MCF 10A (cell line): ENCODE results near the gene PP2D1. TPM values are rescaled to one million over a fixed set of nuclear protein-coding genes. Genes with fewer than 3 reads are reported as not detected.

Source experiments
- BruUV-seq: library from RNA; stranded (reverse); fragments of 400-500 nt; replicated peaks from 2 replicates; lab custom pipeline; 2021; lab: Mats Ljungman, UMichigan
- CTCF ChIA-PET: fragments of 300-600 bp; sonication (Branson Sonifier 250); formaldehyde crosslinking; extraction: SDS; loops from one replicate; lab custom pipeline; 2021; ENCODE audit warnings: antibody characterized with exemption, inconsistent platforms; lab: Yijun Ruan, JAX
- POLR2A ChIA-PET: fragments of 300-600, 350-650 bp; sonication (Branson Sonifier 250); formaldehyde crosslinking; extraction: SDS; loops from one replicate; lab custom pipeline; 2020; ENCODE audit warnings: antibody characterized with exemption, inconsistent platforms; lab: Yijun Ruan, JAX
- DNase-seq: peaks from one replicate; pipeline ENCODE4 v3.0.0-alpha.2; 2018; ENCODE audit not compliant: unreplicated experiment
- H3K27ac Mint-ChIP-seq: one replicate; pipeline ENCODE4 v1.8.0; 2022; ENCODE audit warnings: mild to moderate bottlenecking, low read depth, mixed read lengths; ENCODE audit not compliant: unreplicated experiment
- H3K27me3 Mint-ChIP-seq: one replicate; pipeline ENCODE4 v1.8.0; 2022; ENCODE audit warnings: mixed read lengths; ENCODE audit not compliant: insufficient read depth, unreplicated experiment
- H3K36me3 Mint-ChIP-seq: one replicate; pipeline ENCODE4 v1.8.0; 2022; ENCODE audit warnings: mild to moderate bottlenecking, moderate library complexity, mixed read lengths; ENCODE audit not compliant: insufficient read depth, unreplicated experiment
- H3K4me1 Mint-ChIP-seq: one replicate; pipeline ENCODE4 v1.8.0; 2022; ENCODE audit warnings: mixed read lengths; ENCODE audit not compliant: insufficient read depth, unreplicated experiment
- H3K4me3 Mint-ChIP-seq: one replicate; pipeline ENCODE4 v1.8.0; 2022; ENCODE audit warnings: mild to moderate bottlenecking, moderate library complexity, mixed read lengths; ENCODE audit not compliant: unreplicated experiment
- H3K9me3 Mint-ChIP-seq: one replicate; pipeline ENCODE4 v1.8.0; 2022; ENCODE audit warnings: mixed read lengths; ENCODE audit not compliant: unreplicated experiment
- CTCF ChIP-seq: fragments of 200-600 bp; IDR thresholded peaks from one replicate; pipeline ENCODE4 v1.8.0; 2022; ENCODE audit warnings: antibody characterized with exemption, mild to moderate bottlenecking; ENCODE audit not compliant: unreplicated experiment
- intact Hi-C: fragments of 100-400 bp; cut with micrococcal nuclease; formaldehyde crosslinking; loops from 2 replicates; pipeline ENCODE4 v1.14.1; 2022
- total RNA-seq: library from RNA; stranded (reverse); gene quantifications from 2 replicates; pipeline ENCODE4 v1.2.3, GENCODE V29; 2022

The PP2D1 gene
- total RNA-seq, 1 experiment from 2014 or later = not detected

GRCh38 chr3:20043825-20044224, 31.8 kb upstream of the PP2D1 start:
- Mint-ChIP-seq H3K9me3 (no peaks in the 10 kb centered on the region), H3K36me3 (no peaks in the 10 kb centered on the region), H3K27me3 (no peaks in the 10 kb centered on the region), H3K27ac (peak overlapping the region; percentile 75), H3K4me3 (peak overlapping the region; percentile 4), H3K4me1 (peaks cover 23% of the 10 kb centered on the region)
- intact Hi-C loops = loop anchor here (5.0 kb wide), 1 partner anchor 157 kb away; no protein-coding TSS in a partner anchor
- no peak for DNase-seq
- ChIA-PET CTCF (interaction anchor here (0.6 to 0.7 kb wide), 3 partner anchors 61 to 175 kb away, joined by 3 read pairs; no protein-coding TSS in a partner anchor), POLR2A (interaction anchor here (1.2 to 6.0 kb wide), 3 partner anchors 11 to 142 kb away, joined by 4 to 88 read pairs (median 71); partner anchors contain the start of gene SGO1)
- no TSS peak for BruUV-seq
- TF ChIP-seq CTCF = no peak

- TF ChIP-seq CTCF = no peak
- ChIA-PET POLR2A (interaction anchor here (1.2 to 6.0 kb wide), 3 partner anchors 12 to 142 kb away, joined by 4 to 88 read pairs (median 71); partner anchors contain the start of gene SGO1), CTCF (interaction anchor here (0.6 to 0.7 kb wide), 2 partner anchors 62 to 69 kb away, joined by 3 read pairs; no protein-coding TSS in a partner anchor)
- H3K27me3 Mint-ChIP-seq = no peaks in the 10 kb centered on the region
- BruUV-seq = no TSS peak
- DNase-seq = peak; percentile 80
- H3K4me1 Mint-ChIP-seq = peaks cover 23% of the 10 kb centered on the region
- H3K4me3 Mint-ChIP-seq = peak overlapping the region; percentile 4
- peak overlapping the region; percentile 75 for H3K27ac Mint-ChIP-seq
- intact Hi-C loops = loop anchor here (5.0 kb wide), 1 partner anchor 156 kb away; no protein-coding TSS in a partner anchor
- H3K9me3 Mint-ChIP-seq = no peaks in the 10 kb centered on the region
- no peaks in the 10 kb centered on the region for H3K36me3 Mint-ChIP-seq
These were observed 31.3 kb upstream of the PP2D1 start for GRCh38 chr3:20043396-20043795.

- Mint-ChIP-seq H3K27me3 (no peaks in the 10 kb centered on the region), H3K4me3 (peak overlapping the region; percentile 95), H3K9me3 (no peaks in the 10 kb centered on the region), H3K27ac (no peak overlapping the region), H3K36me3 (no peaks in the 10 kb centered on the region), H3K4me1 (peaks cover 23% of the 10 kb centered on the region)
- no TSS peak for BruUV-seq
- CTCF ChIA-PET = interaction anchor here (0.6 to 3.0 kb wide), 6 partner anchors 11 to 1249 kb away, joined by 3 to 19 read pairs (median 4); no protein-coding TSS in a partner anchor
- intact Hi-C loops = loop anchor here (5.0 kb wide), 1 partner anchor 155 kb away; no protein-coding TSS in a partner anchor
- POLR2A ChIA-PET = interaction anchor here (0.6 to 6.0 kb wide), 6 partner anchors 9 to 143 kb away, joined by 3 to 88 read pairs (median 11); partner anchors contain the start of gene SGO1
- no peak for TF ChIP-seq CTCF
- no peak for DNase-seq
These were observed 30.3 kb upstream of the PP2D1 start for GRCh38 chr3:20042331-20042730.

- CTCF ChIA-PET = interaction anchor here (0.5 to 3.0 kb wide), 13 partner anchors 12 to 1119 kb away, joined by 3 to 19 read pairs (median 4); partner anchors contain the start of gene SGO1
- intact Hi-C loops = loop anchor here (2.0 to 5.0 kb wide), 3 partner anchors 14 to 154 kb away; partner anchors contain the start of gene RAB5A
These were observed 29.2 kb upstream of the PP2D1 start for GRCh38 chr3:20041197-20041780.

More at GRCh38 chr3:20041197-20041780, 29.2 kb upstream of the PP2D1 start:
- H3K27ac Mint-ChIP-seq = peak overlapping the region; percentile 70
- peak overlapping the region; percentile 95 for H3K4me3 Mint-ChIP-seq
- no peaks in the 10 kb centered on the region for H3K27me3 Mint-ChIP-seq
- BruUV-seq = no TSS peak
- TF ChIP-seq CTCF = no peak
- peaks cover 23% of the 10 kb centered on the region for H3K4me1 Mint-ChIP-seq
- no peaks in the 10 kb centered on the region for H3K9me3 Mint-ChIP-seq
- POLR2A ChIA-PET = interaction anchor here (0.6 to 6.0 kb wide), 14 partner anchors 10 to 797 kb away, joined by 3 to 88 read pairs (median 5); partner anchors contain the start of genes RAB5A and SGO1
- DNase-seq = peak; percentile 69
- H3K36me3 Mint-ChIP-seq = no peaks in the 10 kb centered on the region
